GM12864 (cell line): ENCODE measurements around the gene MDH1.
"Not testable (repeated sequence)": the region's sequence is repeated elsewhere in the genome, so short reads cannot be mapped to it uniquely, and the experiment has no call there.

ENCODE experiments used
- DNase-seq: peaks from one replicate; pipeline ENCODE4 v3.0.0-alpha.2; 2011; ENCODE audit warnings: low read depth
- H3K4me3 ChIP-seq: 2 replicates; pipeline ENCODE4 v1.5.1; 2011; ENCODE audit warnings: mild to moderate bottlenecking, low read depth, low read length, control low read depth
- CTCF ChIP-seq: IDR thresholded peaks from 2 replicates; pipeline ENCODE4 v1.5.1; 2011; ENCODE audit warnings: low read depth, mild to moderate bottlenecking, moderate library complexity, low read length, control low read depth, inconsistent platforms; ENCODE audit errors: missing control alignments

The MDH1 gene

GRCh38 chr2:63555931-63556330 is 32.8 kb upstream of the MDH1 start:
- TF ChIP-seq CTCF: no peak
- DNase-seq: no peak
- no peak overlapping the region for H3K4me3 ChIP-seq

- DNase-seq, H3K4me3 ChIP-seq: not testable (repeated sequence)
Observed at GRCh38 chr2:63557819-63558218, 30.9 kb upstream of the MDH1 start.

GRCh38 chr2:63558922-63559321 is 29.8 kb upstream of the MDH1 start:
- not testable (repeated sequence) for DNase-seq, H3K4me3 ChIP-seq

GRCh38 chr2:63562751-63563150 is 26.0 kb upstream of the MDH1 start:
- H3K4me3 ChIP-seq: no peak overlapping the region
- DNase-seq: no peak
- TF ChIP-seq CTCF: no peak

GRCh38 chr2:63569740-63570139 is 19.0 kb upstream of the MDH1 start:
- no peak for TF ChIP-seq CTCF
- no peak overlapping the region for H3K4me3 ChIP-seq
- no peak for DNase-seq

GRCh38 chr2:63571291-63571690 is 17.5 kb upstream of the MDH1 start:
- H3K4me3 ChIP-seq: no peak overlapping the region
- TF ChIP-seq CTCF: no peak
- no peak for DNase-seq

GRCh38 chr2:63572001-63572400 is 16.8 kb upstream of the MDH1 start:
- no peak for DNase-seq
- H3K4me3 ChIP-seq: no peak overlapping the region
- TF ChIP-seq CTCF: no peak

- H3K4me3 ChIP-seq: not testable (repeated sequence)
Observed at GRCh38 chr2:63573026-63573425, 15.7 kb upstream of the MDH1 start.

GRCh38 chr2:63573726-63574345 is 14.9 kb upstream of the MDH1 start:
- not testable (repeated sequence) for DNase-seq, H3K4me3 ChIP-seq

More at GRCh38 chr2:63573026-63573425, 15.7 kb upstream of the MDH1 start:
- not testable (repeated sequence) for DNase-seq
